Aortic smooth muscle cell (primary cell): ENCODE measurements around the gene WDR44. TPM values are rescaled to one million over a fixed set of nuclear protein-coding genes. Genes with fewer than 3 reads are reported as not detected.

ENCODE experiments used
- total RNA-seq: library from RNA; depleted of rRNA; stranded (reverse); fragments of >200 nt; gene quantifications from 2 replicates; pipeline ENCODE4 v1.2.3, GENCODE V29; 2014

The WDR44 gene, protein sequence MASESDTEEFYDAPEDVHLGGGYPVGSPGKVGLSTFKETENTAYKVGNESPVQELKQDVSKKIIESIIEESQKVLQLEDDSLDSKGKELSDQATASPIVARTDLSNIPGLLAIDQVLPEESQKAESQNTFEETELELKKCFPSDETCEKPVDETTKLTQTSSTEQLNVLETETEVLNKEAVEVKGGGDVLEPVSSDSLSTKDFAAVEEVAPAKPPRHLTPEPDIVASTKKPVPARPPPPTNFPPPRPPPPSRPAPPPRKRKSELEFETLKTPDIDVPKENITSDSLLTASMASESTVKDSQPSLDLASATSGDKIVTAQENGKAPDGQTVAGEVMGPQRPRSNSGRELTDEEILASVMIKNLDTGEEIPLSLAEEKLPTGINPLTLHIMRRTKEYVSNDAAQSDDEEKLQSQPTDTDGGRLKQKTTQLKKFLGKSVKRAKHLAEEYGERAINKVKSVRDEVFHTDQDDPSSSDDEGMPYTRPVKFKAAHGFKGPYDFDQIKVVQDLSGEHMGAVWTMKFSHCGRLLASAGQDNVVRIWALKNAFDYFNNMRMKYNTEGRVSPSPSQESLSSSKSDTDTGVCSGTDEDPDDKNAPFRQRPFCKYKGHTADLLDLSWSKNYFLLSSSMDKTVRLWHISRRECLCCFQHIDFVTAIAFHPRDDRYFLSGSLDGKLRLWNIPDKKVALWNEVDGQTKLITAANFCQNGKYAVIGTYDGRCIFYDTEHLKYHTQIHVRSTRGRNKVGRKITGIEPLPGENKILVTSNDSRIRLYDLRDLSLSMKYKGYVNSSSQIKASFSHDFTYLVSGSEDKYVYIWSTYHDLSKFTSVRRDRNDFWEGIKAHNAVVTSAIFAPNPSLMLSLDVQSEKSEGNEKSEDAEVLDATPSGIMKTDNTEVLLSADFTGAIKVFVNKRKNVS
- total RNA-seq: 13.7 and 16.1 TPM in 2 replicates

DNA sequence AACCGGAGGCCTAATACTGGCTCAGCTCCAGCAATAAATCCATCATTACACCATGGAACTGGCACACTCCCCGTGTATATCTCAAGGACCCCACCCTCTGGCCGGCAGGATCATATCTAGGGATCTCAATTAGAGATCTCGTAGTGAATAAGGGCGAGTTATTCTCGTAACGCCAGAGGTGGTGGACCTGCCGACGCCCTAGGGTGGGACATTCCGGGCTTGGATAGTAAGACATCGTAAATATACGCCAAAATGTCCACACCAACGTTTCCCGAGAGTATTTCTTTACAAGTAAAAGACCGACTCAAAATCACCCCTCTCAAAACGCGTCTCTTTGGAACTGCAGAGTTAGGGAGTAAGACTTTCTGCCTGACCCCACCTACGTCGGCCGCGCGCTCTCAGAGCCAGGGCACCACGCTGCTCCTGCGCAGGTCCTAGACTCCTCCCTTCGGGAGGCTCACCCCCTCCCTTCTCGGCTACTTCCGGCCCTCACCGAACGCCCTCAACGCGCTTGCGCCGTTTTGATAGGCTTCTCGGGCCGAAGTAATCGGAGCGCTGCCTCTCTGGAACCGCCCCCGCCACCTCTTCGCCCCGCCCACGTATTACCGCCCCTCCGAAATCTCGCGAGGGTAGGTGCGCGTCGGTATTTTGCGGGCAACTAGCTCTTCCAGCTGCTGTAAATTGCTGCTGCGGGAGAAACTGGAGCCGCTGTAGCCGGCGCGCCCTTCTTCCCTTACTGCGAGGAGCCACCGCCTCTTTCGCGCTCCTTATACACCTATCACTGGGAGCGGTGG is at the start of gene WDR44:
Gene WDR44 (plus strand): TSS at position 643 of the 794 bp plus-strand sequence. CDS start 398 bp downstream, outside the sequence.

DNA sequence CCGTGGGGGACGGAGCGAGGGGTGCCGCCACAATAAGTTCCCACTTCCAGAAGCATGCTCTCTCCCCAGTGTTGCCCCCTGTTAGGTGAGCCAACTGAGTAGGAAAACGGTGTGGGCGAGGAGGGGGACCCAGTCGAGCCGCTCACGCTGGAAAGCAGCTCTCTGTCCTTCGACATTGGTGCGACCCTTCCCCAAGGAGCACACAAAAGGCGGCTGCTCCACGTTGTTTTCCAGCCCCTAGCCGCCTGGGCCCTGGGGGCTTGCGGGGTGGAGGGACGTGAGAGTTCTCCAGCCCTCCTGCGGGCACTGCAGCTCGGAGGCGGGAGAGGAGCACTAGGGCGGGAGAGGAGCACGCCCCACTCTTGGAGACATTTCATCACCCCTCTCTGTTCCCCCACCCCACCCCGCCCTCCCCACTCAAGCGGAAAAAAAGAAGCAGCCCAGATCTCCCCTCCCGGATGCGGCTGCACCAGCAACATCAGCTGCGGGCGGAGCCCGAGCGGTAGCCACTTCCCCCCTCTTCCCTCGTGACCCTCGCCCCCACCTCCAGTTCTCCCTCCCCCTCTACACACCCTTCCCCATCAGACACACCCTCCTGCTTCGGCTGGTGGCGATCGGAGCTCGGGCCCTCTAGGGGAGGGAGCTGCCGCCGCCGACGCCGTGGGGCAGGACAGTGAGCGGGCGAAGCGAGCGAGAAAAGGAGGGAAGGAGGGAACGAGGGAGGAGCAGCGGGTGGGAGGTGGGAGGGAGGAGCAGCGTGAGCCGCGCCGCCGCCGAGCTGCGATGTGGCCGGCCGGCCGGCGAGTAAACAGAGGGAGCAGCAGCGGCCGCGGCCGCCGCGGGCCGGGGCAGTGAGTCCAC is 149.4 kb downstream of the WDR44 start, which contains the start of gene DOCK11:
Gene DOCK11 (plus strand): TSS at position 755 of the 861 bp plus-strand sequence. CDS start 157 bp downstream, outside the sequence.

Other genes with a start within 250 kb of the WDR44 start
- gene KLHL13, start 229.3 kb upstream of the WDR44 start, total RNA-seq: 14.1 and 37.9 TPM in 2 replicates
- gene DOCK11, start 149.7 kb downstream of the WDR44 start, total RNA-seq: 13.1 and 21.2 TPM in 2 replicates